Measurements from ENCODE around the gene SLC6A6.

DNA sequence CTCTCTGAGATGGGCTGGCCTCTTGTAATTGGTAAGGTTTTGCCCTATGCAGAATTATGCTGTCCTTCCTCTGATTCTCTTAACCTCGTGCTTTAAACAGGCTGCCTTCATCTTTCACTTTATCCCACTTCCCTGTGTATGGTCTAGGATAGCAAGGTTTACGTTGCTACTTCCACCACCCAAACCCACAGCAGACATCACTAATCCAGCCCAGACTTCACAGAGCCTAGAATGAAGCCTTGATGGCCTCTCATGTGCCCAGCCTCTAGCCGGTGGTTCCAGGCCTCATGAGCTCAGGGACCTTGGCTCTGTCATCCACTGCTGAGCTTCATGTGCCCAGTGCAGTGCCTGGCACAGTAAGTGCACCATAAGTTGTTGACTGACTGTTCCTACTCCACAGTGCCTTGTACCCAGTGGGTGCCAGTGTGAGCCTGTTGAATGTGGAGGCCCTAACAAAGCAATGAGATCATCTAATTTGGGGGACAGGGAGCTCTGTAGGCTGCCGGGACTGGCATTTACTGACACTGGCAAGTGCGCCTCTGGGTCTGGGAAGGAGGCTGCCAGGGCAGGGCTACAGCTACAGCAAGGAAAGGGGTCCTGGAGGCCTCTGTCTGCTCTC lies 12.5 kb downstream of the SLC6A6 start:
- no peak for TF ChIP-seq CTCF (IDR thresholded peaks at IDR 0.05; ENCODE audit: low read length)
- no peak for TF ChIP-seq EZH2 (IDR thresholded peaks at IDR 0.05; ENCODE audit: borderline replicate concordance, low read length)

Measured in OCI-LY1 (cell line).